ENCODE results near the gene DRAP1. TPM values are rescaled to one million over a fixed set of nuclear protein-coding genes. Genes with fewer than 3 reads are reported as not detected.

The DRAP1 gene
- total and polyA plus RNA-seq, 2 experiments from 2014 or later: 307 to 533 TPM

DNA sequence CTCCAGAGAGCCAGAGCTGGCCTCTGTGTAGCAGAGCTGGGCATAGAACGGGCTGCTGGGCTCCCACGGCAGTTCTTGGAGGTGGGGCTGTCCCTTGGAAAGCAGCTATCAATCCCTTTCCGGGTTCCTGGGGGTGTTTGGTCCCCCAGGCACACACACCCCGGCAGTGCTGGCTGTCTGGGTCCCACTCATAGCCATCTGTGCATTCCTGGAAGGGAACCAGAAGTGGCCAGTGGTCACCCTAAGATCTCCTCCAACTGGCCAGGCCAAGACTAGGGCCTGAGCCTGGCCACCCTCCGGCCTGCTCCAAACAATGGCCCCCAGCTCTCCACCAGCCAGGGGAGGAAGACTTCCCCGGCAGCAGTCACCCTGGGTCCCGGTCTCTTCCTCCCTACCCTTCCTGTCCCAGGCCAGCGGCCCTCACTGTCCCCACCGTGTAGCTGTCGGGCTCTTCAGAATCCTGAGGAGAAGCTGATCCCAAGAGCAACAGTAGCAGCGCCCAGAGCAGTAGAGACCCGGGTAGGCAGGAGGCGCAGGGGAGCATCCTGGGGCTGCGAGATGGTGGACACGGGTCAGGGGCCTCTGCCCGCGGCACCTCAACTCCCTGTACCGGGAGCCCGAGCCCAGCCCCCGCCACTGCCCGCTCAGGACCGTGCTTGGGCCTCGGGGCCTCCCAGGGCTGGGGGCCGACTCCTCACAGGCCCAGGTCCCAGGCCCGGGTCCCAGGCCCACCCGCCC, 47.2 kb upstream of the DRAP1 start:
- Histone ChIP-seq H3F3A (ENCODE audit: insufficient read depth) (peaks cover 34% of the 10 kb centered on the region), H3K9me2 (ENCODE audit: insufficient read depth) (no peaks in the 10 kb centered on the region), H3K4me1 (ENCODE audit: insufficient read depth) (peaks cover 16% of the 10 kb centered on the region), H3K79me2 (ENCODE audit: insufficient read depth) (peaks cover 46% of the 10 kb centered on the region), H3K36me3 (ENCODE audit: low read depth) (peaks cover 21% of the 10 kb centered on the region; the same call in 1 of the 2 replicates), H3K4me2 (ENCODE audit: unreplicated experiment) (peak overlapping the region; percentile 89), H4K20me1 (ENCODE audit: insufficient read depth) (no peaks in the 10 kb centered on the region), H3K9me3 (ENCODE audit: low read depth) (no peaks in the 10 kb centered on the region), H2AFZ (no peak overlapping the region), H3K27me3 (replicated peaks; ENCODE audit: insufficient read depth) (no peaks in the 10 kb centered on the region), H3K27ac (peak overlapping the region; percentile 74), H3K4me3 (peak overlapping the region; percentile 85), H3K9ac (peak overlapping the region; percentile 93)
- 3 to 13% methylated on average over 12 to 16 of the region's 26 CpGs for WGBS, 2 experiments (ENCODE audit: low coverage in 1 of 2, low lambda C conversion rate in 2 of 2, missing lambda C conversion rate in 2 of 2)
- in situ Hi-C loops (cut with MboI): no loop called here
- TF ChIP-seq EZH2phosphoT487 (IDR thresholded peaks at IDR 0.05; ENCODE audit: insufficient read depth, low read depth): no peak
- TF ChIP-seq EZH2 (IDR thresholded peaks at IDR 0.05; ENCODE audit: insufficient read depth, poor library complexity, severe bottlenecking): no peak
- DNase-seq: peak; percentile 75

DNA sequence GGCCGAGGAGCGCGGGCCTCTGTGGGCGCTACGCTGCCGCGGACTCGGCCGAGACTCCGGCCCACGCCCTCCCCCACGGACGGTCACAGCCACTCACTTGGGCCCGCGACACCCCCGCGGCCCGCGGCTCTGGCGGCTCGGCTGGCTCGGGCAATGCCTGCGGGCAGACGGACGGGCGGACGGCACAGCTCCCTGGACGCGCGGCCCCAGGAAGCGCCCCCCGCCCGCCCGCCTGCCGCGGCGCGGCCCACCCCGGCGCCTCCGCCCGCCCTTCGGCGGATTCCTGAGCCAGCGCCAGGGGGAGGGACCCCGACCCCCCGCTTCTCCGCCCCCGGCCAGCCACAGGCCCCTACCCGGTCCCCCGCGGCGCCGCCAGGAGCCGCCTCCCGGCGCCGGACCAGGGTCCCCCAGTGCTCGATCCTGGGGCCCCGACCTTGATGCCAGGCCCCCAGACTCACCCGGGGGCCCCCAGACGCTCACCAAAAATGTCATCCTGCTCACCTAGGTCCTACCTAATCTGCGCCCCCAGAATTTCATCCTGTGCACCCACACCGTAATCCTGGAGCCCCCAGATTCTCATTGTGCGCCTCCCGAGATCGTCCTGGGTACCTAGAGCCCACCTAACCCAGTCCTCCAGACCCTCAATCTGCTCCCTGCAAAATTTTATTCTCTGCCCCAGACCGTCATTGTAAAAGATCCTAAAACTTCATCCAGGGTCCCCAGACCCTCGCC, 46.5 kb upstream of the DRAP1 start, which contains the start of gene EFEMP2:
EFEMP2 (minus strand) TSS at position 215 of the 732 bp plus-strand sequence. CDS start 446 bp downstream, outside the sequence.
- TF ChIP-seq EZH2phosphoT487 (IDR thresholded peaks at IDR 0.05; ENCODE audit: insufficient read depth, low read depth): no peak
- no peak for TF ChIP-seq EZH2 (IDR thresholded peaks at IDR 0.05; ENCODE audit: insufficient read depth, poor library complexity, severe bottlenecking)
- peak within 1 kb of the TSS; percentile 93 for H3K9ac ChIP-seq
- peaks cover 46% of the 10 kb centered on the region for H3K79me2 ChIP-seq (ENCODE audit: insufficient read depth)
- in situ Hi-C loops (cut with MboI): no loop called here
- H3K4me2 ChIP-seq (ENCODE audit: unreplicated experiment): peak within 1 kb of the TSS; percentile 89
- peak within 1 kb of the TSS; percentile 85 for H3K4me3 ChIP-seq
- no peaks in the 10 kb centered on the region for H3K9me2 ChIP-seq (ENCODE audit: insufficient read depth)
- H3K4me1 ChIP-seq (ENCODE audit: insufficient read depth): peaks cover 16% of the 10 kb centered on the region
- peak within 1 kb of the TSS; percentile 87 for H2AFZ ChIP-seq
- no peaks in the 10 kb centered on the region for H3K27me3 ChIP-seq (replicated peaks; ENCODE audit: insufficient read depth)
- no peaks in the 10 kb centered on the region for H4K20me1 ChIP-seq (ENCODE audit: insufficient read depth)
- H3K27ac ChIP-seq: peak within 1 kb of the TSS; percentile 74
- DNase-seq: peak; percentile 70
- no peaks in the 10 kb centered on the region for H3K9me3 ChIP-seq (ENCODE audit: low read depth)
- H3F3A ChIP-seq (ENCODE audit: insufficient read depth): peaks cover 27% of the 10 kb centered on the region
- peaks cover 13% of the 10 kb centered on the region; the same call in 1 of the 2 replicates for H3K36me3 ChIP-seq (ENCODE audit: low read depth)
- 1 to 3% methylated on average over 41 to 63 of the region's 69 CpGs for WGBS, 2 experiments (ENCODE audit: low coverage in 1 of 2, low lambda C conversion rate in 2 of 2, missing lambda C conversion rate in 2 of 2)

DNA sequence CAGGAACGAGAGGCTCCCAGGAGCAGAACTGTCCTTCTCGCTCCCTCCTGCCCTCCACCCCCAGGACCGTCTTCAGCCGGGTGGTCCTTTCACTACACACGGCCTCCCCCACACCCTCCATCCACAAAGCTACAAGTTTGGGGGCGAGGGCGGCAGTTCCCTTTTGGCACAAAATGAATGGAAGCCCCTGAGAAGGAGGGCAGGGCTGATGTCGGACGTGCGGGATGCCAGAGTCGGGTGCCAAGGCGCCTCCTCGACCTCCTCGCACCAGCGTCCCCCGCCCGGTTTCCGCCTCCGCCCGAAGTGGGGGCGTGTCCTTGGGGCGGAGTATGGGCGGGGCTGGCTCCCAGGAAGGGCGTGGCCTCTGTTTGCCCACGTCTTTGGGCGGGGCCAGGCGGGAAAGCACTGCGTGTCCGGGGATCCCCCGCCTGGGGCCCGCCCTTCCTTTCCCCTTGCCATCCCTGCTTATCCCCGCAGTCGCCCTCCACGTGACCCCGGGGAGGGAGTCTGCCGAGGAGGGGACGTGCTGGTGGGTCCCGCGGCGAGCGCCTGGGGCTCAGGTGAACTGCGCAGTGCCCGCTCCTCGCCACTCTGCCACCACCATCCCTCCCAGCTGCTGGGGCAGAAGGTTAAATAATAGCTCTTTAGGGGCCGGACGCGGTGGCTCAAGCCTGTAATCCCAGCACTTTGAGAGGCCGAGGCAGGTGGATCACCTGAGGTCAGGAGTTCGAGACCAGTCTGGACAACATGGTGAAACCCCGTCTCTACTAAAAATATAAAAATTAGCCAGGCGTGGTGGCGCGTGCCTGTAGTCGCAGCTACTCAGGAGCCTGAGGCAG, 45.7 kb upstream of the DRAP1 start:
- Histone ChIP-seq H3F3A (ENCODE audit: insufficient read depth) (peaks cover 20% of the 10 kb centered on the region), H3K79me2 (ENCODE audit: insufficient read depth) (peaks cover 41% of the 10 kb centered on the region), H3K4me1 (ENCODE audit: insufficient read depth) (peaks cover 16% of the 10 kb centered on the region), H2AFZ (peak overlapping the region; percentile 87), H3K27ac (peak overlapping the region; percentile 74), H3K27me3 (replicated peaks; ENCODE audit: insufficient read depth) (no peaks in the 10 kb centered on the region), H3K4me2 (ENCODE audit: unreplicated experiment) (peak overlapping the region; percentile 89), H3K36me3 (ENCODE audit: low read depth) (peaks cover 9% of the 10 kb centered on the region; the same call in 1 of the 2 replicates), H3K9me2 (ENCODE audit: insufficient read depth) (no peaks in the 10 kb centered on the region), H3K9ac (peak overlapping the region; percentile 93), H3K9me3 (ENCODE audit: low read depth) (no peaks in the 10 kb centered on the region), H3K4me3 (peak overlapping the region; percentile 85), H4K20me1 (ENCODE audit: insufficient read depth) (no peaks in the 10 kb centered on the region)
- 11% methylated on average over 45 to 47 of the region's 54 CpGs for WGBS, 2 experiments (ENCODE audit: low coverage in 1 of 2, low lambda C conversion rate in 2 of 2, missing lambda C conversion rate in 2 of 2)
- in situ Hi-C loops (cut with MboI): no loop called here
- no peak for TF ChIP-seq EZH2phosphoT487 (IDR thresholded peaks at IDR 0.05; ENCODE audit: insufficient read depth, low read depth)
- TF ChIP-seq EZH2 (IDR thresholded peaks at IDR 0.05; ENCODE audit: insufficient read depth, poor library complexity, severe bottlenecking): no peak
- DNase-seq: peak; percentile 98

DNA sequence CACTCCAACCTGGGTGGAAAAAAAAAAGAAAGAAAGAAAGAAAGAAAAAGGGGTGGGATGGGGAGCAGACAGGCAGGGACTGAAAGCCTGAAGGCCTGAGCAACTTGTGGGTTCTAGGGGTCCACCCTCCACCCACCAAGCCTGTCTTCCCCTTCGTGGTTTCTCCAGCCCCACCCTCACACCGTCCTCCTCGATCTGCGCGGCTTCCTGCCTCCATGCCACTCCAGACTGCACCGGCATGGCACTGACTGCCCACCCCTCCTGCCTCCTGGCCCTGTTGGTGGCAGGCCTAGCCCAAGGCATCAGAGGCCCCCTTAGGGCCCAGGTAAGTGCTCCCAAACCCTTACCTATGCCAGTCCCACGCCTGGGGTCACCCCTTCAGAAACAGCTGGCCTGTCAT, 39.6 kb upstream of the DRAP1 start, which contains the start of gene CTSW:
CTSW (plus strand) TSS at position 221 of the 400 bp plus-strand sequence; CDS start at position 239, 18 bp downstream.
- no peaks in the 10 kb centered on the region for H4K20me1 ChIP-seq (ENCODE audit: insufficient read depth)
- no peak within 1 kb of the TSS for H3K4me2 ChIP-seq (ENCODE audit: unreplicated experiment)
- H3K9ac ChIP-seq: no peak within 1 kb of the TSS
- H3K9me3 ChIP-seq (ENCODE audit: low read depth): no peaks in the 10 kb centered on the region
- H3K79me2 ChIP-seq (ENCODE audit: insufficient read depth): peaks cover 17% of the 10 kb centered on the region
- H3K4me1 ChIP-seq (ENCODE audit: insufficient read depth): no peaks in the 10 kb centered on the region
- H3K27me3 ChIP-seq (replicated peaks; ENCODE audit: insufficient read depth): no peaks in the 10 kb centered on the region
- H3K36me3 ChIP-seq (ENCODE audit: low read depth): peaks cover 11% of the 10 kb centered on the region; the same call in 1 of the 2 replicates
- no peak within 1 kb of the TSS for H2AFZ ChIP-seq
- H3F3A ChIP-seq (ENCODE audit: insufficient read depth): no peaks in the 10 kb centered on the region
- H3K9me2 ChIP-seq (ENCODE audit: insufficient read depth): no peaks in the 10 kb centered on the region
- no peak within 1 kb of the TSS for H3K4me3 ChIP-seq
- TF ChIP-seq EZH2phosphoT487 (IDR thresholded peaks at IDR 0.05; ENCODE audit: insufficient read depth, low read depth) (no peak), EZH2 (IDR thresholded peaks at IDR 0.05; ENCODE audit: insufficient read depth, poor library complexity, severe bottlenecking) (no peak)
- in situ Hi-C loops (cut with MboI): loop anchor here (10.0 kb wide), 1 partner anchor 105 kb away; no protein-coding TSS in a partner anchor
- WGBS, 2 experiments (ENCODE audit: low coverage in 1 of 2, low lambda C conversion rate in 2 of 2, missing lambda C conversion rate in 2 of 2): 64 to 68% methylated on average over 7 of the region's 7 CpGs
- no peak within 1 kb of the TSS for H3K27ac ChIP-seq
- no peak for DNase-seq
